Left renal pelvis (tissue), 4 donors: ENCODE results near the gene NOTCH4. TPM values are rescaled to one million over a fixed set of nuclear protein-coding genes. Genes with fewer than 3 reads are reported as not detected.
A peak's percentile ranks its signal among the peaks of the same experiment; 100 is the strongest.
"Not testable (repeated sequence)": the region's sequence is repeated elsewhere in the genome, so short reads cannot be mapped to it uniquely, and the experiment has no call there.

ENCODE experiments used
- DNase-seq, 4 donors: peaks; one replicate each; pipeline ENCODE4 v3.0.0-alpha.2; 2013; ENCODE audit warnings: low read depth in 4 of 4, low spot score in 3 of 4
- polyA plus RNA-seq, 4 donors: library from polyadenylated mRNA; unstranded; fragments of 120-200 nt; gene quantifications; one replicate each; pipeline ENCODE4 v1.2.1, GENCODE V29; 2013; ENCODE audit not compliant: insufficient read length in 4 of 4

Gene NOTCH4
- 10 to 100 TPM; 14.3 to 19.3 (median 17.0) TPM for polyA plus RNA-seq

GRCh38 chr6:32223258-32224235, at the start of gene NOTCH4:
NOTCH4 (minus strand) TSS chr6:32224067; CDS start chr6:32223928, 139 bp downstream.
- DNase-seq: no peak

- DNase-seq: no peak
Observed at GRCh38 chr6:32271429-32271828, 47.6 kb upstream of the NOTCH4 start.

- DNase-seq: not testable (repeated sequence)
Observed at GRCh38 chr6:32268459-32268858, 44.6 kb upstream of the NOTCH4 start.

- DNase-seq: no peak
Observed at GRCh38 chr6:32267035-32267434, 43.2 kb upstream of the NOTCH4 start.

- not testable (repeated sequence) for DNase-seq
Observed at GRCh38 chr6:32257262-32257661, 33.4 kb upstream of the NOTCH4 start.

GRCh38 chr6:32255199-32256153, 31.6 kb upstream of the NOTCH4 start:
- peak in 2 of 4 donors; percentile 46 to 65 for DNase-seq

GRCh38 chr6:32254761-32255198, 30.9 kb upstream of the NOTCH4 start:
- no peak for DNase-seq

GRCh38 chr6:32252331-32253009, 28.6 kb upstream of the NOTCH4 start:
- no peak for DNase-seq

- no peak for DNase-seq
Observed at GRCh38 chr6:32249262-32249661, 25.4 kb upstream of the NOTCH4 start.

GRCh38 chr6:32247401-32247800, 23.5 kb upstream of the NOTCH4 start:
- DNase-seq: no peak

- DNase-seq: peak in 3 of 4 donors; percentile 64 to 74 (median 72)
Observed at GRCh38 chr6:32244946-32245398, 21.1 kb upstream of the NOTCH4 start.

- no peak for DNase-seq
Observed at GRCh38 chr6:32244270-32244669, 20.4 kb upstream of the NOTCH4 start.

GRCh38 chr6:32242318-32242813, 18.5 kb upstream of the NOTCH4 start:
- not testable (repeated sequence) for DNase-seq

- no peak for DNase-seq
Observed at GRCh38 chr6:32240686-32241085, 16.8 kb upstream of the NOTCH4 start.

- no peak for DNase-seq
Observed at GRCh38 chr6:32239462-32239861, 15.6 kb upstream of the NOTCH4 start.

GRCh38 chr6:32234934-32235333, 11.1 kb upstream of the NOTCH4 start:
- no peak for DNase-seq

GRCh38 chr6:32226434-32226833, 2.6 kb upstream of the NOTCH4 start:
- DNase-seq: no peak

- DNase-seq: no peak
Observed at GRCh38 chr6:32224696-32225095, 829 bp upstream of the NOTCH4 start.

GRCh38 chr6:32222333-32223230, 1.3 kb downstream of the NOTCH4 start:
- DNase-seq: no peak
